Measurements from ENCODE around the gene GALC.

DNA sequence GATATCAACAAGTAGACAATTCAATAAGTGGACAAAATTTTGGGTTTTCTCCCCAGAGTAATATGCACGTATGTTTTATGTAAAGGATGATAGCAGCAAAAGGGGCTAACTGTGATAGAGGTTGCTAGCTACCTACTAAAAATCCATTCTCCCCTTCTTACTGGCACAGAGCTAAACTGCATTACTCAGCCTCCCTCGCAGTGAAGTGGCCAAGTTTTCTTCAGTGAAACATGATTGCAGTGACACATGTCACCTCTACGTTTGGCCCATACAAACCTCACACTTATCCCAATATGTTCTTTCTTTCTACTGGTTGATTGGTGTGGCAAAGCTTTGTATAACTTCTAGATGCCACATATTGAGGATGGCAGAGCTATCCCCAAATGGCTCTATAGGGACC, 46.2 kb upstream of the GALC start:
- TF ChIP-seq, protein P1, sequence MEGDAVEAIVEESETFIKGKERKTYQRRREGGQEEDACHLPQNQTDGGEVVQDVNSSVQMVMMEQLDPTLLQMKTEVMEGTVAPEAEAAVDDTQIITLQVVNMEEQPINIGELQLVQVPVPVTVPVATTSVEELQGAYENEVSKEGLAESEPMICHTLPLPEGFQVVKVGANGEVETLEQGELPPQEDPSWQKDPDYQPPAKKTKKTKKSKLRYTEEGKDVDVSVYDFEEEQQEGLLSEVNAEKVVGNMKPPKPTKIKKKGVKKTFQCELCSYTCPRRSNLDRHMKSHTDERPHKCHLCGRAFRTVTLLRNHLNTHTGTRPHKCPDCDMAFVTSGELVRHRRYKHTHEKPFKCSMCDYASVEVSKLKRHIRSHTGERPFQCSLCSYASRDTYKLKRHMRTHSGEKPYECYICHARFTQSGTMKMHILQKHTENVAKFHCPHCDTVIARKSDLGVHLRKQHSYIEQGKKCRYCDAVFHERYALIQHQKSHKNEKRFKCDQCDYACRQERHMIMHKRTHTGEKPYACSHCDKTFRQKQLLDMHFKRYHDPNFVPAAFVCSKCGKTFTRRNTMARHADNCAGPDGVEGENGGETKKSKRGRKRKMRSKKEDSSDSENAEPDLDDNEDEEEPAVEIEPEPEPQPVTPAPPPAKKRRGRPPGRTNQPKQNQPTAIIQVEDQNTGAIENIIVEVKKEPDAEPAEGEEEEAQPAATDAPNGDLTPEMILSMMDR (IDR thresholded peaks at IDR 0.05) = no peak
- no peak for TF ChIP-seq POLR2A (IDR thresholded peaks at IDR 0.05)
